T-cell (primary cell): Measurements from ENCODE around the gene MRPL43. TPM values are rescaled to one million over a fixed set of nuclear protein-coding genes. Genes with fewer than 3 reads are reported as not detected.

Source experiments
- ATAC-seq, 4 experiments: fragments of 200-7000 bp in 3 of 4; fragments of 150-1000 bp in 1 of 4; cut with Tn5 transposase; replicated peaks in 1 of 4; 1 replicate in 3 of 4; 2 replicates in 1 of 4; pipeline ENCODE4 v1.10.0; 2021; ENCODE audit warnings: moderate library complexity in 3 of 4, mild to moderate bottlenecking in 2 of 4, moderate number of reproducible peaks in 1 of 4
- CTCF ChIA-PET, 2 donors: fragments of 300-600 bp; sonication (Branson Sonifier 250); formaldehyde crosslinking; loops; one replicate each; lab custom pipeline; 2022; ENCODE audit warnings: antibody characterized with exemption in 2 of 2; lab: Charles Lee
- POLR2A ChIA-PET, 2 donors: fragments of 300-600 bp; sonication (Branson Sonifier 250); formaldehyde crosslinking; loops; one replicate each; lab custom pipeline; 2022; ENCODE audit warnings: antibody characterized with exemption in 2 of 2; lab: Charles Lee
- DNase-seq, 35 experiments: peaks; one replicate each; pipeline versions ENCODE4 v3.0.0 to v3.0.0-alpha.2; 2013 to 2023
- H3K27ac ChIP-seq: one replicate; pipeline ENCODE4 v1.5.1; 2013; ENCODE audit warnings: low read length
- H3K27me3 ChIP-seq, 2 experiments: replicated peaks in 1 of 2; 1 replicate in 1 of 2; 2 replicates in 1 of 2; pipeline versions ENCODE4 v1.6.1 to v1.7.0; 2013; ENCODE audit warnings: low read length in 1 of 2, mixed read lengths in 1 of 2; ENCODE audit not compliant: control insufficient read depth in 2 of 2, insufficient read depth in 2 of 2; ENCODE audit errors: extremely low read depth in 1 of 2
- H3K36me3 ChIP-seq, 2 donors: 1 replicate in 1 of 2; 2 replicates in 1 of 2; pipeline versions ENCODE4 v1.6.1 to v1.7.0; 2013; ENCODE audit warnings: low read length in 1 of 2; ENCODE audit not compliant: control insufficient read depth in 2 of 2, insufficient read depth in 1 of 2; ENCODE audit errors: extremely low read depth in 1 of 2
- H3K4me1 ChIP-seq, 2 experiments: 1 replicate in 1 of 2; 2 replicates in 1 of 2; pipeline versions ENCODE4 v1.6.1 to v1.7.0; 2013; ENCODE audit warnings: low read length in 2 of 2, mixed read lengths in 1 of 2; ENCODE audit not compliant: insufficient read depth in 2 of 2, control insufficient read depth in 1 of 2; ENCODE audit errors: extremely low read depth in 1 of 2
- H3K4me3 ChIP-seq, 2 donors: 1 replicate in 1 of 2; 2 replicates in 1 of 2; pipeline versions ENCODE4 v1.5.1 to v1.7.0; 2013; ENCODE audit warnings: mild to moderate bottlenecking in 2 of 2, low read length in 1 of 2, moderate library complexity in 1 of 2; ENCODE audit not compliant: control insufficient read depth in 1 of 2; ENCODE audit errors: extremely low read depth in 1 of 2
- H3K9me3 ChIP-seq: 2 replicates; pipeline ENCODE4 v1.7.0; 2013
- H3K27ac Mint-ChIP-seq, 2 donors: one replicate each; pipeline ENCODE4 v1.8.0; 2020 to 2021; ENCODE audit warnings: mild to moderate bottlenecking in 2 of 2, mixed read lengths in 2 of 2
- H3K27me3 Mint-ChIP-seq, 2 donors: one replicate each; pipeline ENCODE4 v1.8.0; 2021 to 2022; ENCODE audit warnings: mixed read lengths in 2 of 2
- H3K36me3 Mint-ChIP-seq: one replicate; pipeline ENCODE4 v1.8.0; 2021; ENCODE audit warnings: mixed read lengths
- H3K4me1 Mint-ChIP-seq, 3 donors: one replicate each; pipeline ENCODE4 v1.8.0; 2020 to 2022; ENCODE audit warnings: mixed read lengths in 3 of 3, mild to moderate bottlenecking in 1 of 3
- H3K4me3 Mint-ChIP-seq, 3 donors: one replicate each; pipeline ENCODE4 v1.8.0; 2020 to 2022; ENCODE audit warnings: mild to moderate bottlenecking in 3 of 3, mixed read lengths in 3 of 3, moderate library complexity in 3 of 3
- H3K9me3 Mint-ChIP-seq, 3 donors: one replicate each; pipeline ENCODE4 v1.8.0; 2020 to 2022; ENCODE audit warnings: mixed read lengths in 3 of 3
- WGBS: methylation state at CpG from one replicate; pipeline ENCODE4 v1.1.5; 2013; ENCODE audit warnings: missing lambda C conversion rate; ENCODE audit not compliant: insufficient coverage; 5-methylcytosine and 5-hydroxymethylcytosine counted together
- total RNA-seq, 35 experiments: library from RNA in 6 of 35; stranded (reverse) in 6 of 35; fragments of 120-200 nt in 1 of 35; gene quantifications; one replicate each; pipeline versions ENCODE4 v1.2.1 to v1.2.4 and lab custom pipeline; 2013 to 2026

Gene MRPL43
- total RNA-seq, 5 donors from 2014 or later (not counting 1 experiment from before 2014, with no cell fraction given), result 36.2 to 67.6 (median 60.4) TPM

DNA sequence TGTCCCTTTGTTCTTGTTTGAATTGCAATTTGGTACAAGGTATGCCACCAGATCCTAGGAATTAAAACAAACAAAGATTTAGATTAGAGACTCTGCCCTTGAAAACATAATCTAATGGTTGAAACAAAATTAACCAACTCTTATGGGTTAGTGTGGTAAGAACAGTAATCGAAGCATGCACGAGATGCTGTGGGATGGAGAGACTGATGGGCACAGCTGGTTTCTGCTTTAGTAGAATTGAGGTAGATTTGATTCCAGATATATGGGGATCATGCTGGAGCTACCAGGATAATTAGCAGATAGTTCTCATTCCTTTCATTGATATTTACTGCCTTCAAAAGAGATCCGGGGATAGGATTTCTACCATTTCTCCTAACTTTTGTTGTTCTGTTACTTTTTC lies 38.4 kb downstream of the MRPL43 start:
- CTCF ChIA-PET, result interaction anchor here in 1 of 2 donors (0.6 kb wide), 1 partner anchor 25 kb away, joined by 3 read pairs; no protein-coding TSS in a partner anchor
- H3K4me3 Mint-ChIP-seq, result no peak overlapping the region
- peaks cover 3 to 8% (median 3%) of the 10 kb centered on the region in 3 donors for H3K4me1 Mint-ChIP-seq
- Histone ChIP-seq H3K36me3 (peaks cover 0 to 59% of the 10 kb centered on the region in 2 donors), H3K9me3 (no peaks in the 10 kb centered on the region), H3K27me3 (no peaks in the 10 kb centered on the region), H3K4me3 (no peak overlapping the region), H3K4me1 (peaks cover under 1 to 4% of the 10 kb centered on the region in 2 experiments), H3K27ac (no peak overlapping the region)
- POLR2A ChIA-PET, result no interaction called here
- H3K27me3 Mint-ChIP-seq, result no peaks in the 10 kb centered on the region
- H3K36me3 Mint-ChIP-seq, result peaks cover 36% of the 10 kb centered on the region
- H3K27ac Mint-ChIP-seq, result no peak overlapping the region
- ATAC-seq (no peak), DNase-seq (no peak)
- H3K9me3 Mint-ChIP-seq, result no peaks in the 10 kb centered on the region
- 100% methylated on average over 2 of the region's 3 CpGs for WGBS

DNA sequence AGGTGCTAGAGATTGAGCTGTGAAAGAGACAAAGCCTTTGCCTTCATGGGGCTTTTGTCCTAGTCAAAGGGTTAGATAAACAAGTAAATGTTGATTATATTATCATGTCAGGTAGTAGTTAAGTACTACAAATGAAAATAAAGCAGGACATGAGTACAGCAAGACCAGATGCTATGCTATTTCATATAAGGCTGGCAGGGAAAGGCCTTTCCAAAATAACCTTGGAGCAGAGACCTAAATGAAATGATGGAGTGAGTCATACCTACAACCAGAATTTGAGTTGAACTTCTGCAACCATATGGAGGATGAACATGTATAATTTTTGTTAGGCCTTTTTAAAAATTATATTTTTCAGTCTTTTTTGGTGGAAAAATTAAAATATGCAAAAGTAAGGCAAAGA lies 41.5 kb downstream of the MRPL43 start:
- H3K27ac ChIP-seq, result no peak overlapping the region
- H3K4me3 ChIP-seq, result no peak overlapping the region
- Mint-ChIP-seq H3K4me3 (no peak overlapping the region), H3K36me3 (peaks cover 43% of the 10 kb centered on the region), H3K9me3 (no peaks in the 10 kb centered on the region), H3K4me1 (peaks cover 16 to 19% (median 18%) of the 10 kb centered on the region in 3 donors), H3K27ac (no peak overlapping the region), H3K27me3 (no peaks in the 10 kb centered on the region)
- no peaks in the 10 kb centered on the region for H3K27me3 ChIP-seq
- CTCF ChIA-PET, result no interaction called here
- POLR2A ChIA-PET, result interaction anchor here in 1 of 2 donors (0.6 kb wide), 1 partner anchor 552 kb away, joined by 3 read pairs; no protein-coding TSS in a partner anchor
- no peak for ATAC-seq
- H3K4me1 ChIP-seq, result peaks cover 4 to 9% of the 10 kb centered on the region in 2 experiments
- no peaks in the 10 kb centered on the region for H3K9me3 ChIP-seq
- DNase-seq, result no peak
- H3K36me3 ChIP-seq, result peaks cover 0 to 66% of the 10 kb centered on the region in 2 donors

DNA sequence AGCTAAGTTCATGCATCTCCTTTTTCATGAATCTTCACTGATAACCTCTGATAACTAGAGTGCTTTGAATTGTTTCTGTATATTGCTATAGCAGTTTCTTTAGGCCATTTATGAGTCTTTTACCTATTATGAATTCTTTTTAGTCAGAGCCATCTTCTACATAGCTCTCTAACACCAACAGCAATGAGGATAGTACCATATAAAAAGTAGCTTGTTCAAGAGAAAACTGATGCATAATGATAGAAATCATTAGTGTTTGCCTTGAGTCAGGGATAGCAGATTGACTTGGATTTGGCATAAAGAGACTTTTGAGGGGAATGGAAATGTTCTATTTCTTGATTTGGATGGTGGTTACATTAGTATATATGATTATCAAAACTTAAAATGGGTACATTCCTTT lies 43.8 kb downstream of the MRPL43 start:
- H3K36me3 ChIP-seq, result peaks cover 0 to 56% of the 10 kb centered on the region in 2 donors
- H3K36me3 Mint-ChIP-seq, result peaks cover 50% of the 10 kb centered on the region
- peaks cover 16 to 19% (median 18%) of the 10 kb centered on the region in 3 donors for H3K4me1 Mint-ChIP-seq
- no peak overlapping the region for H3K4me3 ChIP-seq
- no peaks in the 10 kb centered on the region for H3K9me3 ChIP-seq
- no peaks in the 10 kb centered on the region for H3K27me3 ChIP-seq
- no peak for ATAC-seq
- H3K27me3 Mint-ChIP-seq, result no peaks in the 10 kb centered on the region
- POLR2A ChIA-PET, result no interaction called here
- no peaks in the 10 kb centered on the region for H3K9me3 Mint-ChIP-seq
- peaks cover 4 to 9% of the 10 kb centered on the region in 2 experiments for H3K4me1 ChIP-seq
- CTCF ChIA-PET, result interaction anchor here in 1 of 2 donors (1.1 to 1.3 kb wide), 2 partner anchors 28 to 55 kb away, joined by 3 read pairs; no protein-coding TSS in a partner anchor
- peak overlapping the region in 1 of 3 donors; percentile 33 for H3K4me3 Mint-ChIP-seq
- no peak for DNase-seq
- H3K27ac Mint-ChIP-seq, result peak overlapping the region; percentile 80 to 86
- no peak overlapping the region for H3K27ac ChIP-seq

DNA sequence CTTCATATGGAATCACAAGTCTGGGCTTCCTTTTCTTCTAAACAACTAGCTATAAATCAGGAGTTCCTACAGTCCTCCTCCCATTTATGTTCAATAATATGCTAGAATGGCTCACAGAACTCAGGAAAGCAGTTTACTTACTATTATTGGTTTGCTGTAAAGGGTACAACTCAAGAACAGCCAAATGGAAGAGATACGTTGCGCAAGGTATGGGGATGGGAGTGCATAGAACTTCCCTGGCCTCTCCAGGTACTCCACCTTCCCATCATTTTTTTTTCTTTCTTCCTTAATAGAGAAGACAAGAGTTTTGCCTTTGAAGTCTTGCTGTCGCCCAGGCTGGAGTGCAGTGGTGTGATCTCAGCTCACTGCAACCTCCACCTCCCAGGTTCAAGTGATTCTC lies 45.1 kb downstream of the MRPL43 start:
- Histone ChIP-seq H3K4me3 (no peak overlapping the region), H3K9me3 (no peaks in the 10 kb centered on the region), H3K36me3 (peaks cover 6 to 50% of the 10 kb centered on the region in 2 donors), H3K27ac (no peak overlapping the region), H3K27me3 (no peaks in the 10 kb centered on the region), H3K4me1 (peaks cover 4 to 9% of the 10 kb centered on the region in 2 experiments)
- H3K4me3 Mint-ChIP-seq, result no peak overlapping the region
- no CpG with 5 or more reads among the region's 3 CpGs for WGBS
- no peak overlapping the region for H3K27ac Mint-ChIP-seq
- H3K4me1 Mint-ChIP-seq, result peaks cover 16 to 19% (median 18%) of the 10 kb centered on the region in 3 donors
- ATAC-seq, result no peak
- POLR2A ChIA-PET, result no interaction called here
- H3K27me3 Mint-ChIP-seq, result no peaks in the 10 kb centered on the region
- no peak for DNase-seq
- CTCF ChIA-PET, result interaction anchor here in 1 of 2 donors (1.3 kb wide), 1 partner anchor 27 kb away, joined by 3 read pairs; no protein-coding TSS in a partner anchor
- peaks cover 47% of the 10 kb centered on the region for H3K36me3 Mint-ChIP-seq
- H3K9me3 Mint-ChIP-seq, result no peaks in the 10 kb centered on the region

DNA sequence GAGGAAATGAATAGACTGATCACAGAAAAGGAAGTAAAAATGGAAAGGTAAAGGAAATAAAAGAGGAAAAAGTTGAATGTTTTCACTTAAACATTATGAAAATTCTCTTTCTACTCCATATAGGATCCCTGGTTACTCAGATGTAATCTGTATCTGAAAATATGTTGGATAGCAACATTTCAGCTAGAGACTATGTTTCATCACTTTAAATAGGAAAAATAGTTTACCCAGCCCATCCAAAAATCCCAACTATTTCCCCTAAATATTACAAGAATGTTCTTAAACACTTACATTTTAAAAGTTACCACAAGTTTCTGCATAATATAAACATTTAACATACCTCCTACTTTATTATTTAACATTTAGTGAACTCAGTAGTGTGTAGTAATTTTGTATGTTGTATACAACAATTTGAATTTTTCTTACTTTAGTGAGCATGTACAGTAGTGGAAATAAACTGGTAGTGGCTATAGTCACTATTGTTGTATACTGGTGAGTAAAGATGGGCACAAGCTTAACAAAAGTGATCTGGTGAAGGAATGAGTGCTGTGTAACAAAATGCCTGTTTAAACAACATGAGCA lies 47.4 kb downstream of the MRPL43 start:
- no peak overlapping the region for H3K27ac Mint-ChIP-seq
- no peaks in the 10 kb centered on the region for H3K27me3 Mint-ChIP-seq
- H3K4me3 Mint-ChIP-seq, result no peak overlapping the region
- H3K4me1 Mint-ChIP-seq, result peaks cover 16 to 19% (median 18%) of the 10 kb centered on the region in 3 donors
- ATAC-seq, result no peak
- no peaks in the 10 kb centered on the region for H3K9me3 ChIP-seq
- ChIA-PET CTCF (no interaction called here), POLR2A (no interaction called here)
- H3K27me3 ChIP-seq, result no peaks in the 10 kb centered on the region
- H3K36me3 Mint-ChIP-seq, result peaks cover 35% of the 10 kb centered on the region
- DNase-seq, result no peak
- peaks cover 6 to 35% of the 10 kb centered on the region in 2 donors for H3K36me3 ChIP-seq
- no peaks in the 10 kb centered on the region for H3K9me3 Mint-ChIP-seq
- no peak overlapping the region for H3K27ac ChIP-seq
- H3K4me3 ChIP-seq, result no peak overlapping the region
- H3K4me1 ChIP-seq, result peaks cover 4 to 9% of the 10 kb centered on the region in 2 experiments

Other genes starting within 250 kb of the MRPL43 start
- gene PAX2, start 241.9 kb downstream of the MRPL43 start, total RNA-seq, result not detected
- gene SLF2, start 74.5 kb downstream of the MRPL43 start, total RNA-seq, result 10 to 100 TPM; 20.0 to 43.0 (median 31.3) TPM
- gene SEMA4G, start 18.0 kb downstream of the MRPL43 start, total RNA-seq, result 1 to 10 TPM; 1.1 to 2.8 (median 1.4) TPM
- gene TWNK, start within 50 bp of the MRPL43 start, total RNA-seq, result 10 to 100 TPM in 3 of 5 donors, 1 to 10 TPM in 2; 5.3 to 20.2 (median 16.9) TPM
- 10 to 100 TPM; 16.4 to 39.5 (median 35.4) TPM for gene LZTS2, start 12.3 kb upstream of the MRPL43 start, total RNA-seq
- 1 to 10 TPM; 1.7 to 2.7 (median 2.3) TPM for gene PDZD7, start 43.6 kb upstream of the MRPL43 start, total RNA-seq
- gene SFXN3, start 43.7 kb upstream of the MRPL43 start, total RNA-seq, result 100 to 1,000 TPM in 2 of 5 donors, 10 to 100 TPM in 3; 45.2 to 113 (median 91.0) TPM
- under 1 TPM in 2 of 5 donors, not detected in 3; 0.19 to 0.29 TPM for gene KAZALD1, start 74.5 kb upstream of the MRPL43 start, total RNA-seq
- gene TLX1, start 143.8 kb upstream of the MRPL43 start, total RNA-seq, result not detected
- not detected for gene LBX1, start 242.0 kb upstream of the MRPL43 start, total RNA-seq